MCF 10A (cell line): Measurements from ENCODE around the gene ERBB2. TPM values are rescaled to one million over a fixed set of nuclear protein-coding genes. Genes with fewer than 3 reads are reported as not detected.
A peak's percentile ranks its signal among the peaks of the same experiment; 100 is the strongest.

Experiments
- BruUV-seq: library from RNA; stranded (reverse); fragments of 400-500 nt; replicated peaks from 2 replicates; lab custom pipeline; 2021; lab: Mats Ljungman, UMichigan
- CTCF ChIA-PET: fragments of 300-600 bp; sonication (Branson Sonifier 250); formaldehyde crosslinking; extraction: SDS; loops from one replicate; lab custom pipeline; 2021; ENCODE audit warnings: antibody characterized with exemption, inconsistent platforms; lab: Yijun Ruan, JAX
- POLR2A ChIA-PET: fragments of 300-600, 350-650 bp; sonication (Branson Sonifier 250); formaldehyde crosslinking; extraction: SDS; loops from one replicate; lab custom pipeline; 2020; ENCODE audit warnings: antibody characterized with exemption, inconsistent platforms; lab: Yijun Ruan, JAX
- DNase-seq: peaks from one replicate; pipeline ENCODE4 v3.0.0-alpha.2; 2018; ENCODE audit not compliant: unreplicated experiment
- H3K27ac Mint-ChIP-seq: one replicate; pipeline ENCODE4 v1.8.0; 2022; ENCODE audit warnings: mild to moderate bottlenecking, low read depth, mixed read lengths; ENCODE audit not compliant: unreplicated experiment
- H3K27me3 Mint-ChIP-seq: one replicate; pipeline ENCODE4 v1.8.0; 2022; ENCODE audit warnings: mixed read lengths; ENCODE audit not compliant: insufficient read depth, unreplicated experiment
- H3K36me3 Mint-ChIP-seq: one replicate; pipeline ENCODE4 v1.8.0; 2022; ENCODE audit warnings: mild to moderate bottlenecking, moderate library complexity, mixed read lengths; ENCODE audit not compliant: insufficient read depth, unreplicated experiment
- H3K4me1 Mint-ChIP-seq: one replicate; pipeline ENCODE4 v1.8.0; 2022; ENCODE audit warnings: mixed read lengths; ENCODE audit not compliant: insufficient read depth, unreplicated experiment
- H3K4me3 Mint-ChIP-seq: one replicate; pipeline ENCODE4 v1.8.0; 2022; ENCODE audit warnings: mild to moderate bottlenecking, moderate library complexity, mixed read lengths; ENCODE audit not compliant: unreplicated experiment
- H3K9me3 Mint-ChIP-seq: one replicate; pipeline ENCODE4 v1.8.0; 2022; ENCODE audit warnings: mixed read lengths; ENCODE audit not compliant: unreplicated experiment
- intact Hi-C: fragments of 100-400 bp; cut with micrococcal nuclease; formaldehyde crosslinking; loops from 2 replicates; pipeline ENCODE4 v1.14.1; 2022
- total RNA-seq: library from RNA; stranded (reverse); gene quantifications from 2 replicates; pipeline ENCODE4 v1.2.3, GENCODE V29; 2022
- TF ChIP-seq, protein P1 (sequence below): fragments of 200-600 bp; IDR thresholded peaks from one replicate; pipeline ENCODE4 v1.8.0; 2022; ENCODE audit warnings: antibody characterized with exemption, mild to moderate bottlenecking; ENCODE audit not compliant: unreplicated experiment

Gene ERBB2
- total RNA-seq, 1 experiment from 2014 or later, result 33.7 TPM

DNA sequence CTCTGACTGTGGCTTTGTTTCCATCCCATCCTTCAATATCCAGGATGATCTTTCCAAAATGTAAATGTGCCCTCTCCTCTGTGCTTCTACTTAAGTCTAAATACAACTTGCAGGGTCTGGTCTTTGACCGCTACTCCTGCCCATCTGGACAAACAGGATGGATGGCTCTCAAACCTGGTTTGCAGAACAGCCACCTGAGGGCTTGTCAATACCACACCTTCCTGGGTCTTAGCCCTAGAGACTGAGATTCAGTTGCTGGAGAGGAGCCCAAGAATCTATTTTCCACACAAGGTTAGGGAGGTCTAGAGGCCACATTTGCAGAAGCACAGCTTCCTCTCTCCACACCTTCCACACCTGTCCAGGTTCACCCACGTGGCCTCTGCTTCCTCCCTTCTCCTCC lies 36.0 kb downstream of the ERBB2 start:
- Mint-ChIP-seq H3K9me3 (no peaks in the 10 kb centered on the region), H3K36me3 (no peaks in the 10 kb centered on the region), H3K27ac (no peak overlapping the region), H3K27me3 (peaks cover 11% of the 10 kb centered on the region), H3K4me3 (no peak overlapping the region), H3K4me1 (peaks cover 38% of the 10 kb centered on the region)
- TF ChIP-seq, protein P1, sequence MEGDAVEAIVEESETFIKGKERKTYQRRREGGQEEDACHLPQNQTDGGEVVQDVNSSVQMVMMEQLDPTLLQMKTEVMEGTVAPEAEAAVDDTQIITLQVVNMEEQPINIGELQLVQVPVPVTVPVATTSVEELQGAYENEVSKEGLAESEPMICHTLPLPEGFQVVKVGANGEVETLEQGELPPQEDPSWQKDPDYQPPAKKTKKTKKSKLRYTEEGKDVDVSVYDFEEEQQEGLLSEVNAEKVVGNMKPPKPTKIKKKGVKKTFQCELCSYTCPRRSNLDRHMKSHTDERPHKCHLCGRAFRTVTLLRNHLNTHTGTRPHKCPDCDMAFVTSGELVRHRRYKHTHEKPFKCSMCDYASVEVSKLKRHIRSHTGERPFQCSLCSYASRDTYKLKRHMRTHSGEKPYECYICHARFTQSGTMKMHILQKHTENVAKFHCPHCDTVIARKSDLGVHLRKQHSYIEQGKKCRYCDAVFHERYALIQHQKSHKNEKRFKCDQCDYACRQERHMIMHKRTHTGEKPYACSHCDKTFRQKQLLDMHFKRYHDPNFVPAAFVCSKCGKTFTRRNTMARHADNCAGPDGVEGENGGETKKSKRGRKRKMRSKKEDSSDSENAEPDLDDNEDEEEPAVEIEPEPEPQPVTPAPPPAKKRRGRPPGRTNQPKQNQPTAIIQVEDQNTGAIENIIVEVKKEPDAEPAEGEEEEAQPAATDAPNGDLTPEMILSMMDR, result no peak
- CTCF ChIA-PET, result interaction anchor here (1.0 to 1.4 kb wide), 2 partner anchors 82 to 112 kb away, joined by 3 read pairs; no protein-coding TSS in a partner anchor
- no peak for DNase-seq
- BruUV-seq, result no TSS peak
- POLR2A ChIA-PET, result interaction anchor here (0.8 to 1.5 kb wide), 2 partner anchors 8 to 48 kb away, joined by 3 to 4 read pairs; partner anchors contain the start of gene PGAP3
- intact Hi-C loops, result loop anchor here (5.0 kb wide), 1 partner anchor 114 kb away; no protein-coding TSS in a partner anchor

DNA sequence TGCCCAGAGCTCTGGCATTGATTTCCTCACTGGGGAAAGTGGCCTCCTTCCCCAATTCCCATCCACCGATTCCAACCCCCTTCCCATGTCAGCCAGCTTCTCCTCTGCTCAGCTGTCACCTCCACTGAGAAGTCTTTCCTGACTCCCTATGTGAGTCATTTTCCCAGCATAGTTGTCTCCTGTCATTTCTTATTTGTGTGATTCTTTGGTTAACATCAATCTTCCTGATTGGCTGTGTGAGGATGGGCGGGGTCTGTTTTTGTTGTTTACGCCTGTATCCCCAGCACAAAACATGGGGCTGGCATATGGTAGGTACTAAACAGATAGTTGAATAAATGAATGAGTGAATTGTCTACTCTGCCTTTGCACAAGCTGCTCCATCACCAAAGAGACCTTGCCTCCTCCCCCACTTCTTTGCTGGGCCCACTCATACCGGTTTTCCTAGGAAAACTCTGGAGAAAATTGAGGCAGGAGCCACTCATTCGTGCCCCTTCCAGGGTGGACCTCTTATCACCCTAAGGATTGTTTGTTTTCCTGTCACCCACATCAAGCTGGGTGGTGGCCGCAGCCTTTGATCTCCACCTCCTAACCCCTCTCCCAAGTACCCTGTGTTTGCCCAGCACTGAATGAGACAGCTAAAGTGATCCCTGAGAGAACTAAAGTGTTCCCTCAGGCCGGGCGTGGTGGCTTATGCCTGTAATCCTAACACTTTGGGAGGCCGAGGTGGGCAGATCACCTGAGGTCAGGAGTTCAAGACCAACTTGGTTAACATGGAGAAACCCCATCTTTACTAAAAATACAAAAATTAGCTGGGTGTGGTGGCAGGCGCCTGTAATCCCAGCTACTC lies 36.7 kb downstream of the ERBB2 start:
- intact Hi-C loops, result loop anchor here (5.0 kb wide), 1 partner anchor 114 kb away; no protein-coding TSS in a partner anchor
- Mint-ChIP-seq H3K27ac (no peak overlapping the region), H3K4me1 (peaks cover 45% of the 10 kb centered on the region), H3K36me3 (no peaks in the 10 kb centered on the region), H3K4me3 (no peak overlapping the region), H3K9me3 (no peaks in the 10 kb centered on the region), H3K27me3 (peaks cover 11% of the 10 kb centered on the region)
- TF ChIP-seq, protein P1, result no peak
- BruUV-seq, result no TSS peak
- ChIA-PET CTCF (interaction anchor here (0.6 to 1.4 kb wide), 4 partner anchors 31 to 113 kb away, joined by 3 read pairs; no protein-coding TSS in a partner anchor), POLR2A (interaction anchor here (0.6 to 4.3 kb wide), 5 partner anchors 9 to 218 kb away, joined by 3 to 36 read pairs (median 4); partner anchors contain the start of gene PGAP3)
- peak; percentile 42 for DNase-seq

DNA sequence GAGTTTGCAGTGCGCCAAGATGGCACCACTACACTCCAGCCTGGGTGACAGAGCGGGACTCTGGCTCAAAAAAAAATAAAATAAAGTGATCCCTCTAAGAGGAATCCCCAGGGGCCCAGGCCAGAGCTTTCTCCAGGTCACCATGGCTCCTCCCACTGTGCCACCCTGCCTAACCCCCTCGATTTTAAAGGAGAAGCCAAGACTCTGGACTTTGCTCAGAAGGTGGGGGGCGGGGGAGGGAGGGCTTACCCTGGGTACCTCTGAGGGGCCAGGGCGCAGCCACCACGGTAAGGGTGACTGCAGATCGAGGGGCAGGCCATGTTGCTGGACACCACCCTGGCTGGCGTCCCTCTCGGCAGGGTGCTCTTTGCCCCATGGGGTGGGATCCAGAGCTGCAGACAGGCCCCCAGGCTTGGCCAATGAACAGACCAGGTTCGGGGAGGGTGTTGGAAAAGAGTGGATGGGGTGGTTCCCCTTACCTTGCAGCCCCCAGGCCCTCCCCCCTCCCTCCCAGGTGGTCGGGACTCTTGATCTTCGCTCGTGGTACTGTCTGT lies 37.4 kb downstream of the ERBB2 start:
- Mint-ChIP-seq H3K36me3 (no peaks in the 10 kb centered on the region), H3K4me1 (peaks cover 45% of the 10 kb centered on the region), H3K9me3 (no peaks in the 10 kb centered on the region), H3K27me3 (peaks cover 11% of the 10 kb centered on the region), H3K27ac (no peak overlapping the region), H3K4me3 (peak overlapping the region; percentile 81)
- intact Hi-C loops, result loop anchor here (5.0 kb wide), 1 partner anchor 115 kb away; no protein-coding TSS in a partner anchor
- ChIA-PET CTCF (interaction anchor here (0.9 to 1.4 kb wide), 2 partner anchors 102 to 113 kb away, joined by 3 read pairs; no protein-coding TSS in a partner anchor), POLR2A (interaction anchor here (0.6 to 4.3 kb wide), 3 partner anchors 17 to 217 kb away, joined by 3 to 36 read pairs (median 3); partner anchors contain the start of gene PGAP3)
- BruUV-seq, result no TSS peak
- DNase-seq, result no peak
- TF ChIP-seq, protein P1, result no peak
